T-cell (primary cell): ENCODE measurements around the gene ROBO2. TPM values are rescaled to one million over a fixed set of nuclear protein-coding genes. Genes with fewer than 3 reads are reported as not detected.

ENCODE experiments used
- ATAC-seq, 4 experiments: fragments of 200-7000 bp in 3 of 4; fragments of 150-1000 bp in 1 of 4; cut with Tn5 transposase; replicated peaks in 1 of 4; 1 replicate in 3 of 4; 2 replicates in 1 of 4; pipeline ENCODE4 v1.10.0; 2021; ENCODE audit warnings: moderate library complexity in 3 of 4, mild to moderate bottlenecking in 2 of 4, moderate number of reproducible peaks in 1 of 4
- CTCF ChIA-PET, 2 donors: fragments of 300-600 bp; sonication (Branson Sonifier 250); formaldehyde crosslinking; loops; one replicate each; lab custom pipeline; 2022; ENCODE audit warnings: antibody characterized with exemption in 2 of 2; lab: Charles Lee
- POLR2A ChIA-PET, 2 donors: fragments of 300-600 bp; sonication (Branson Sonifier 250); formaldehyde crosslinking; loops; one replicate each; lab custom pipeline; 2022; ENCODE audit warnings: antibody characterized with exemption in 2 of 2; lab: Charles Lee
- DNase-seq, 35 experiments: peaks; one replicate each; pipeline versions ENCODE4 v3.0.0 to v3.0.0-alpha.2; 2013 to 2023
- H3K27ac ChIP-seq: one replicate; pipeline ENCODE4 v1.5.1; 2013; ENCODE audit warnings: low read length
- H3K27me3 ChIP-seq, 2 experiments: replicated peaks in 1 of 2; 1 replicate in 1 of 2; 2 replicates in 1 of 2; pipeline versions ENCODE4 v1.6.1 to v1.7.0; 2013; ENCODE audit warnings: low read length in 1 of 2, mixed read lengths in 1 of 2; ENCODE audit not compliant: control insufficient read depth in 2 of 2, insufficient read depth in 2 of 2; ENCODE audit errors: extremely low read depth in 1 of 2
- H3K36me3 ChIP-seq, 2 donors: 1 replicate in 1 of 2; 2 replicates in 1 of 2; pipeline versions ENCODE4 v1.6.1 to v1.7.0; 2013; ENCODE audit warnings: low read length in 1 of 2; ENCODE audit not compliant: control insufficient read depth in 2 of 2, insufficient read depth in 1 of 2; ENCODE audit errors: extremely low read depth in 1 of 2
- H3K4me1 ChIP-seq, 2 experiments: 1 replicate in 1 of 2; 2 replicates in 1 of 2; pipeline versions ENCODE4 v1.6.1 to v1.7.0; 2013; ENCODE audit warnings: low read length in 2 of 2, mixed read lengths in 1 of 2; ENCODE audit not compliant: insufficient read depth in 2 of 2, control insufficient read depth in 1 of 2; ENCODE audit errors: extremely low read depth in 1 of 2
- H3K4me3 ChIP-seq, 2 donors: 1 replicate in 1 of 2; 2 replicates in 1 of 2; pipeline versions ENCODE4 v1.5.1 to v1.7.0; 2013; ENCODE audit warnings: mild to moderate bottlenecking in 2 of 2, low read length in 1 of 2, moderate library complexity in 1 of 2; ENCODE audit not compliant: control insufficient read depth in 1 of 2; ENCODE audit errors: extremely low read depth in 1 of 2
- H3K9me3 ChIP-seq: 2 replicates; pipeline ENCODE4 v1.7.0; 2013
- H3K27ac Mint-ChIP-seq, 2 donors: one replicate each; pipeline ENCODE4 v1.8.0; 2020 to 2021; ENCODE audit warnings: mild to moderate bottlenecking in 2 of 2, mixed read lengths in 2 of 2
- H3K27me3 Mint-ChIP-seq, 2 donors: one replicate each; pipeline ENCODE4 v1.8.0; 2021 to 2022; ENCODE audit warnings: mixed read lengths in 2 of 2
- H3K36me3 Mint-ChIP-seq: one replicate; pipeline ENCODE4 v1.8.0; 2021; ENCODE audit warnings: mixed read lengths
- H3K4me1 Mint-ChIP-seq, 3 donors: one replicate each; pipeline ENCODE4 v1.8.0; 2020 to 2022; ENCODE audit warnings: mixed read lengths in 3 of 3, mild to moderate bottlenecking in 1 of 3
- H3K4me3 Mint-ChIP-seq, 3 donors: one replicate each; pipeline ENCODE4 v1.8.0; 2020 to 2022; ENCODE audit warnings: mild to moderate bottlenecking in 3 of 3, mixed read lengths in 3 of 3, moderate library complexity in 3 of 3
- H3K9me3 Mint-ChIP-seq, 3 donors: one replicate each; pipeline ENCODE4 v1.8.0; 2020 to 2022; ENCODE audit warnings: mixed read lengths in 3 of 3
- WGBS: methylation state at CpG from one replicate; pipeline ENCODE4 v1.1.5; 2013; ENCODE audit warnings: missing lambda C conversion rate; ENCODE audit not compliant: insufficient coverage; 5-methylcytosine and 5-hydroxymethylcytosine counted together
- total RNA-seq, 35 experiments: library from RNA in 6 of 35; stranded (reverse) in 6 of 35; fragments of 120-200 nt in 1 of 35; gene quantifications; one replicate each; pipeline versions ENCODE4 v1.2.1 to v1.2.4 and lab custom pipeline; 2013 to 2026

The ROBO2 gene
- total RNA-seq, 5 donors from 2014 or later (not counting 1 experiment from before 2014, with no cell fraction given): not detected

GRCh38 chr3:77412584-77412983 is 372.7 kb downstream of the ROBO2 start:
- POLR2A ChIA-PET: no interaction called here
- Histone ChIP-seq H3K27me3 (no peaks in the 10 kb centered on the region), H3K9me3 (no peaks in the 10 kb centered on the region), H3K4me3 (no peak overlapping the region), H3K4me1 (no peaks in the 10 kb centered on the region), H3K27ac (no peak overlapping the region), H3K36me3 (no peaks in the 10 kb centered on the region)
- ATAC-seq (no peak), DNase-seq (no peak)
- no peak overlapping the region for H3K27ac Mint-ChIP-seq
- H3K4me3 Mint-ChIP-seq: no peak overlapping the region
- no peaks in the 10 kb centered on the region for H3K27me3 Mint-ChIP-seq
- H3K4me1 Mint-ChIP-seq: no peaks in the 10 kb centered on the region
- peaks cover 14 to 25% (median 18%) of the 10 kb centered on the region in 3 donors for H3K9me3 Mint-ChIP-seq
- no peaks in the 10 kb centered on the region for H3K36me3 Mint-ChIP-seq
- CTCF ChIA-PET: no interaction called here
- WGBS: no CpG with 5 or more reads among the region's 2 CpGs

- H3K9me3 Mint-ChIP-seq: peaks cover 14 to 28% (median 18%) of the 10 kb centered on the region in 3 donors
- Histone ChIP-seq H3K27me3 (no peaks in the 10 kb centered on the region), H3K36me3 (no peaks in the 10 kb centered on the region), H3K4me1 (no peaks in the 10 kb centered on the region), H3K4me3 (no peak overlapping the region), H3K27ac (no peak overlapping the region), H3K9me3 (no peaks in the 10 kb centered on the region)
- CTCF ChIA-PET: no interaction called here
- no peak for DNase-seq
- H3K36me3 Mint-ChIP-seq: no peaks in the 10 kb centered on the region
- ATAC-seq: no peak
- no peaks in the 10 kb centered on the region for H3K4me1 Mint-ChIP-seq
- H3K4me3 Mint-ChIP-seq: no peak overlapping the region
- no peaks in the 10 kb centered on the region for H3K27me3 Mint-ChIP-seq
- POLR2A ChIA-PET: no interaction called here
- no peak overlapping the region for H3K27ac Mint-ChIP-seq
Observed at GRCh38 chr3:77414881-77415280, 375.0 kb downstream of the ROBO2 start.

DNA sequence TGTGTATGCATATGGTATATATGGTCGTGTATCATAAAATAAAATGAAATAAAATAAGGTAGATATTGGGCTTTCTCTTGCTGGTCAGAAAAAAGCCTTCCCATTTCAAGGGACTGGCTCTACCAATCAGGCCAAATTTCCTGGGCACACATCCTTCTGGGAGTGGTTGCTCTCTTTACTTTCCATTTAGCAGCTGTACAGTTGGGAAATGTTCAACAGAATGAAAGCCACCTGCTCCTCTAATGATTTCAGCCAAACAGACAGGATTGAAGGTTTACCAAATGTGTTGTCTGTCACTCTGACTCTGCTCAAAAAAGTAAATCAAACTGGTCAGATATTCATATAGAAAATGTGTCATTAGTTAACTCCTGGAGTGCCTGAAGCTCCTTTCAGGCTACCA is 380.4 kb downstream of the ROBO2 start:
- no peaks in the 10 kb centered on the region for H3K36me3 Mint-ChIP-seq
- CTCF ChIA-PET: no interaction called here
- H3K9me3 Mint-ChIP-seq: peaks cover 3 to 14% (median 7%) of the 10 kb centered on the region in 3 donors
- no CpG with 5 or more reads among the region's 1 CpG for WGBS
- Histone ChIP-seq H3K27ac (no peak overlapping the region), H3K9me3 (no peaks in the 10 kb centered on the region), H3K4me1 (no peaks in the 10 kb centered on the region), H3K27me3 (no peaks in the 10 kb centered on the region), H3K36me3 (no peaks in the 10 kb centered on the region), H3K4me3 (no peak overlapping the region)
- H3K4me3 Mint-ChIP-seq: no peak overlapping the region
- POLR2A ChIA-PET: no interaction called here
- no peaks in the 10 kb centered on the region for H3K27me3 Mint-ChIP-seq
- ATAC-seq (no peak), DNase-seq (no peak)
- no peaks in the 10 kb centered on the region for H3K4me1 Mint-ChIP-seq
- no peak overlapping the region for H3K27ac Mint-ChIP-seq

GRCh38 chr3:77421916-77422315 is 382.0 kb downstream of the ROBO2 start:
- H3K9me3 Mint-ChIP-seq: peaks cover 12 to 14% (median 12%) of the 10 kb centered on the region in 3 donors
- H3K4me3 Mint-ChIP-seq: no peak overlapping the region
- no peaks in the 10 kb centered on the region for H3K4me1 Mint-ChIP-seq
- no peak for DNase-seq
- no peaks in the 10 kb centered on the region for H3K36me3 Mint-ChIP-seq
- Histone ChIP-seq H3K4me1 (no peaks in the 10 kb centered on the region), H3K36me3 (no peaks in the 10 kb centered on the region), H3K9me3 (no peaks in the 10 kb centered on the region), H3K27ac (no peak overlapping the region), H3K27me3 (no peaks in the 10 kb centered on the region), H3K4me3 (no peak overlapping the region)
- H3K27ac Mint-ChIP-seq: no peak overlapping the region
- ChIA-PET CTCF (no interaction called here), POLR2A (no interaction called here)
- ATAC-seq: no peak
- no peaks in the 10 kb centered on the region for H3K27me3 Mint-ChIP-seq
- 100% methylated on average over 2 of the region's 5 CpGs for WGBS

DNA sequence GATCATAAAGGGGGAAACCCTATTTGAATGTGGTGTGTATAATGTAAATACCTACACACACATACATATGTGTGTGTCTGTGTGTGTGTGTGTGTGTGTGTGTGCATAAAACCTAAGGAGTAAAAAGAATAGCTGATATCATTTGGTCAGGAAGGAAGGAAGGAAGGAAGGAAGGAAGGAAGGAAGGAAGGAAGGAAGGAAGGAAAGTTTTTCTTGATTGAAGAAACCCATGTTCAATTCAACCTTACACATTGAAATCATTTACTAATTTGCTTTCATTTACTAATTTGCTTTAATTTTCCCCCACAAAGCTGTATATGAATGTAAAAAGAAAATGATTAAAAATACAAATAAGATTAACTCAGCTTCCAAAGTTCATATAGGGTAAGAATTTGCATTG is 386.6 kb downstream of the ROBO2 start:
- no peak for DNase-seq
- H3K36me3 ChIP-seq: no peaks in the 10 kb centered on the region
- ChIA-PET POLR2A (no interaction called here), CTCF (no interaction called here)
- no peaks in the 10 kb centered on the region for H3K4me1 ChIP-seq
- Mint-ChIP-seq H3K36me3 (no peaks in the 10 kb centered on the region), H3K9me3 (peaks cover 18 to 22% (median 21%) of the 10 kb centered on the region in 3 donors), H3K27ac (no peak overlapping the region), H3K4me3 (no peak overlapping the region), H3K27me3 (no peaks in the 10 kb centered on the region), H3K4me1 (no peaks in the 10 kb centered on the region)
- no peak overlapping the region for H3K27ac ChIP-seq
- no peaks in the 10 kb centered on the region for H3K27me3 ChIP-seq
- no peaks in the 10 kb centered on the region for H3K9me3 ChIP-seq
- ATAC-seq: no peak
- H3K4me3 ChIP-seq: no peak overlapping the region

DNA sequence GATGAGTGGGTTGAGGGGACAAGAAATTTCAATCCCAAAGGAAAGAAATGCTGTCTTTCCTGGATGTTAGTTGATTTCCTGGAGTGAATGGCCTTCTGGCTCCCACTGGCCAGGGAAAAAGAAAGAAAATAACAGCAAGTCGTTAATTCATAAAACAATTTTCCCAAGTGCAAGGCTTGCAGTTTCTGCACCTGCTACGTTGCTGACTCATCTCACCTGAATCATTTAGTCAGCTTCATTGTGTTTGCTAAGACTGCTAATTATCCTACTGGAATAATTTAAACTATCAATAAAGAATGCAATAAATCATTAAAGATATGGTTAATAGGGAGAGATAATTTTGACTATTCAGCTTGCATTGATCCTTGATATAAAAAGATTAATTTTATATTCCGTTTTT is 387.6 kb downstream of the ROBO2 start:
- Histone ChIP-seq H3K9me3 (no peaks in the 10 kb centered on the region), H3K4me3 (no peak overlapping the region), H3K27me3 (no peaks in the 10 kb centered on the region), H3K4me1 (no peaks in the 10 kb centered on the region), H3K27ac (no peak overlapping the region), H3K36me3 (no peaks in the 10 kb centered on the region)
- no CpG with 5 or more reads among the region's 3 CpGs for WGBS
- ATAC-seq (no peak), DNase-seq (no peak)
- Mint-ChIP-seq H3K36me3 (no peaks in the 10 kb centered on the region), H3K4me3 (no peak overlapping the region), H3K27ac (no peak overlapping the region), H3K9me3 (peaks cover 18 to 21% (median 19%) of the 10 kb centered on the region in 3 donors), H3K27me3 (no peaks in the 10 kb centered on the region), H3K4me1 (no peaks in the 10 kb centered on the region)
- ChIA-PET CTCF (no interaction called here), POLR2A (no interaction called here)

- Mint-ChIP-seq H3K27ac (no peak overlapping the region), H3K27me3 (no peaks in the 10 kb centered on the region), H3K9me3 (peaks cover 7 to 36% (median 13%) of the 10 kb centered on the region in 3 donors), H3K4me1 (no peaks in the 10 kb centered on the region), H3K4me3 (no peak overlapping the region), H3K36me3 (no peaks in the 10 kb centered on the region)
- Histone ChIP-seq H3K9me3 (no peaks in the 10 kb centered on the region), H3K27me3 (no peaks in the 10 kb centered on the region), H3K27ac (no peak overlapping the region), H3K4me1 (no peaks in the 10 kb centered on the region), H3K36me3 (no peaks in the 10 kb centered on the region), H3K4me3 (no peak overlapping the region)
- POLR2A ChIA-PET: no interaction called here
- CTCF ChIA-PET: no interaction called here
- ATAC-seq: no peak
- DNase-seq: no peak
Observed at GRCh38 chr3:77436908-77437307, 397.0 kb downstream of the ROBO2 start.
